Esophagus squamous epithelium (tissue), 4 donors: ENCODE data around the gene FGD4.

Experiments
- CTCF ChIP-seq, 6 experiments: fragments of 450-650 bp in 4 of 6; fragments of 200-600 bp in 2 of 6; sonication (generic) in 2 of 6; IDR thresholded peaks; one replicate each; pipeline ENCODE4 v1.5.1; 2016 to 2019; ENCODE audit warnings: antibody characterized with exemption in 6 of 6, mild to moderate bottlenecking in 4 of 6, moderate library complexity in 4 of 6
- POLR2A ChIP-seq, 4 donors: fragments of 450-650 bp; IDR thresholded peaks; one replicate each; pipeline ENCODE4 v1.6.1; 2017; ENCODE audit warnings: antibody characterized with exemption in 4 of 4, mild to moderate bottlenecking in 4 of 4, moderate library complexity in 3 of 4

- TF ChIP-seq CTCF (IDR thresholded peaks at IDR 0.05): no peak
- no peak for TF ChIP-seq POLR2A (IDR thresholded peaks at IDR 0.05)
Observed at GRCh38 chr12:32504591-32504990, 105.2 kb downstream of the FGD4 start.
